Spleen (tissue), 11 donors: Measurements from ENCODE around the gene CFAP69. TPM values are rescaled to one million over a fixed set of nuclear protein-coding genes. Genes with fewer than 3 reads are reported as not detected.

ENCODE experiments used
- DNase-seq: peaks from one replicate; pipeline ENCODE4 v3.0.0-alpha.2; 2020
- H3K27ac ChIP-seq, 8 donors: fragments of 200-600 bp; sonication (generic) in 7 of 8; 1 replicate in 4 of 8; 2 replicates in 4 of 8; pipeline versions ENCODE4 v1.5.0 to v1.8.0; 2016 to 2021; ENCODE audit warnings: inconsistent platforms in 4 of 8, mild to moderate bottlenecking in 4 of 8, moderate library complexity in 1 of 8
- H3K27me3 ChIP-seq, 7 donors: fragments of 200-600 bp; sonication (generic) in 6 of 7; replicated peaks in 1 of 7; 1 replicate in 4 of 7; 2 replicates in 3 of 7; pipeline versions ENCODE4 v1.5.0 to v1.8.0; 2016 to 2021; ENCODE audit warnings: inconsistent platforms in 3 of 7, mild to moderate bottlenecking in 1 of 7
- H3K36me3 ChIP-seq, 6 donors: fragments of 200-600 bp; sonication (generic) in 5 of 6; 1 replicate in 4 of 6; 2 replicates in 2 of 6; pipeline versions ENCODE4 v1.5.0 to v1.8.0; 2016 to 2021; ENCODE audit warnings: inconsistent platforms in 2 of 6
- H3K4me1 ChIP-seq, 6 donors: fragments of 200-600 bp; sonication (generic) in 5 of 6; 1 replicate in 3 of 6; 2 replicates in 3 of 6; pipeline versions ENCODE4 v1.5.0 to v1.8.0; 2016 to 2021; ENCODE audit warnings: inconsistent platforms in 3 of 6
- H3K4me3 ChIP-seq, 8 donors: fragments of 200-600 bp; sonication (generic) in 7 of 8; 1 replicate in 4 of 8; 2 replicates in 4 of 8; pipeline versions ENCODE4 v1.5.0 to v1.8.0; 2016 to 2021; ENCODE audit warnings: inconsistent platforms in 4 of 8, mild to moderate bottlenecking in 4 of 8, moderate library complexity in 2 of 8
- H3K9me3 ChIP-seq, 8 donors: fragments of 200-600 bp; sonication (generic) in 7 of 8; 1 replicate in 4 of 8; 2 replicates in 4 of 8; pipeline versions ENCODE4 v1.5.0 to v1.8.0; 2016 to 2021; ENCODE audit warnings: inconsistent platforms in 4 of 8
- POLR2A ChIP-seq, 3 donors: fragments of 450-650 bp; IDR thresholded peaks; one replicate each; pipeline ENCODE4 v1.5.1; 2017; ENCODE audit warnings: antibody characterized with exemption in 3 of 3, mild to moderate bottlenecking in 1 of 3
- POLR2AphosphoS5 ChIP-seq, 3 donors: sonication (generic); formaldehyde crosslinking; IDR thresholded peaks; one replicate each; pipeline ENCODE4 v1.5.1; 2017; ENCODE audit warnings: antibody characterized with exemption in 3 of 3
- WGBS, 5 donors: extraction: QIAGEN DNeasy Blood & Tissue Kit in 3 of 5; methylation state at CpG; one replicate each; pipeline versions ENCODE4 v1.1.5 to v1.1.7; 2013 to 2018; 5-methylcytosine and 5-hydroxymethylcytosine counted together
- intact Hi-C: fragments of 100-400 bp; cut with DNase I; formaldehyde crosslinking; loops from one replicate; pipeline ENCODE4 v1.15.0; 2023; ENCODE audit warnings: low total_unique reads
- polyA plus RNA-seq, 3 donors: library from polyadenylated mRNA; stranded (reverse); fragments of 200-250 nt; gene quantifications; one replicate each; pipeline ENCODE4 v1.2.1, GENCODE V29; 2013
- total RNA-seq, 7 donors: library from RNA; depleted of rRNA in 3 of 7; stranded (reverse); fragments of >200 nt in 3 of 7; fragmentation: NEBNext Ultra II Directional in 4 of 7; extraction: Animal tissue kit (Norgen Biotek cat#: 25700) in 4 of 7; gene quantifications; one replicate each; pipeline versions ENCODE4 v1.1.0 to v1.2.1, GENCODE V29; 2016 to 2021
- TF ChIP-seq, protein P1 (sequence below), 11 experiments: fragments of 200-600 bp in 7 of 11; fragments of 450-650 bp in 4 of 11; sonication (generic) in 4 of 11; IDR thresholded peaks in 8 of 11; conservative IDR thresholded peaks in 3 of 11; 1 replicate in 7 of 11; 2 replicates in 4 of 11; pipeline versions ENCODE4 v1.4.0 to v1.8.0; 2016 to 2021; ENCODE audit warnings: antibody characterized with exemption in 11 of 11, inconsistent platforms in 4 of 11, mild to moderate bottlenecking in 1 of 11
- donor health status: healthy with polysubstance abuse.
- donor health status: DM: no; HTN: no; CAD: no; lungs with moderate emphysema.
- donor health status: DM: no; HTN: no; CAD: no.
- donor health status: Bipolar disorder and iron deficiency.
- donor health status: healthy.
- donor health status: DM: no; HTN: no; CAD: no.
- donor health status: DM: yes; HTN: yes; CAD: no.

The CFAP69 gene
- total and polyA plus RNA-seq, 10 donors, result 1.0 to 15.8 (median 7.4) TPM

DNA sequence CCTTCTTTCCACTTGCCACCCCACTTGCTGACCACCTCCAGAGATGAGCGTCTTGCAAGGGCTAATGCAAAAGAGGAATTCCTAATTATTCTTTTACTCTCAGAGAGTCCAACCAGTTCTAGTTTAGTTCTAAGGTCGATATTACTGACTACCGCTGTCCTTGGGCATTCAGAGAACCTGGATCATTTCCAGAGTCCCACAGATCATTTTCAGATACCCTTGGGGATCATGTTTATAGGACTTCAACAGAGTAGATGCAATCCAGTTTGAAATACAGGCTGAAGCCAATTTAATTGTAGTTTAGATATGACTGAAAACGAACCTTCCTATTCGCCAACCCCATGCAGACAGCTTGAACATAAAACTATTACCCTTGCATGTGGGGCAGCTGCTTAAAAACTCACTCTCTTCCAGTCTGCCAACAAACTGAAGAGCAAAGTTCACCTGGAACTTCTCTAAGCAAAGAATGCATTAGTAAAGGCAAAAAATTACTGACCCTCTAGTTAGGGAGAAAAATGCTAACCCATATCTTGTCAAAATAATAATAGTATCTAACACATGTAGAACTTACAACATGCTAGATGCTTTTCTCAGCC, 22.4 kb downstream of the CFAP69 start:
- Histone ChIP-seq H3K4me1 (no peaks in the 10 kb centered on the region), H3K27me3 (no peaks in the 10 kb centered on the region), H3K27ac (no peak overlapping the region), H3K9me3 (no peaks in the 10 kb centered on the region), H3K36me3 (no peaks in the 10 kb centered on the region), H3K4me3 (no peak overlapping the region)
- WGBS, 5 donors, result 75 to 89% (median 79%) methylated on average over 5 of the region's 5 CpGs
- no peak for DNase-seq
- intact Hi-C loops, result loop anchor here (10.0 kb wide), 1 partner anchor 113 kb away; the partner anchor contains the start of gene STEAP1
- TF ChIP-seq POLR2AphosphoS5 (IDR thresholded peaks at IDR 0.05), result no peak
- TF ChIP-seq, protein P1, sequence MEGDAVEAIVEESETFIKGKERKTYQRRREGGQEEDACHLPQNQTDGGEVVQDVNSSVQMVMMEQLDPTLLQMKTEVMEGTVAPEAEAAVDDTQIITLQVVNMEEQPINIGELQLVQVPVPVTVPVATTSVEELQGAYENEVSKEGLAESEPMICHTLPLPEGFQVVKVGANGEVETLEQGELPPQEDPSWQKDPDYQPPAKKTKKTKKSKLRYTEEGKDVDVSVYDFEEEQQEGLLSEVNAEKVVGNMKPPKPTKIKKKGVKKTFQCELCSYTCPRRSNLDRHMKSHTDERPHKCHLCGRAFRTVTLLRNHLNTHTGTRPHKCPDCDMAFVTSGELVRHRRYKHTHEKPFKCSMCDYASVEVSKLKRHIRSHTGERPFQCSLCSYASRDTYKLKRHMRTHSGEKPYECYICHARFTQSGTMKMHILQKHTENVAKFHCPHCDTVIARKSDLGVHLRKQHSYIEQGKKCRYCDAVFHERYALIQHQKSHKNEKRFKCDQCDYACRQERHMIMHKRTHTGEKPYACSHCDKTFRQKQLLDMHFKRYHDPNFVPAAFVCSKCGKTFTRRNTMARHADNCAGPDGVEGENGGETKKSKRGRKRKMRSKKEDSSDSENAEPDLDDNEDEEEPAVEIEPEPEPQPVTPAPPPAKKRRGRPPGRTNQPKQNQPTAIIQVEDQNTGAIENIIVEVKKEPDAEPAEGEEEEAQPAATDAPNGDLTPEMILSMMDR (IDR thresholded peaks at IDR 0.05 in 8 of 11, conservative IDR thresholded peaks at IDR 0.05 in 3 of 11), result no peak
- no peak for TF ChIP-seq POLR2A (IDR thresholded peaks at IDR 0.05)

DNA sequence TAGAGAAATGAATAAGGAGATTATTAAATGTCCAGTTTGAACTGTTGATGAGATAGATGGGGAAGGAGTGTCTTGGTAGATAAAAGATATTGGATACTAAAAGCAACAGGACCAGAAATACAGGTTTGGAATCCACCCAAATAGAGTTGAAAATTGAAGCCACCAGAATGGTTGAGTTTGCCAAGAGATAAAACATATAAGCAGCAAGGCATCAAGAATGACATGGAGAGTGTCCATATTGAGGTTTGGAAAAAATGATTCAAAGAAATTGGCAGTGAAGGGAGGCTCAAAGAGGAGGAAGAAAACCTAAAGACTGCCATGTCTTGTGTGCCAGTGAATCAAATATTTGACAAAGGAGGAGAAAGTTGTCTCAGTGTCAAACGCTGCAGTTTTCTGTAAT, 24.2 kb downstream of the CFAP69 start:
- Histone ChIP-seq H3K4me1 (no peaks in the 10 kb centered on the region), H3K27me3 (no peaks in the 10 kb centered on the region), H3K9me3 (no peaks in the 10 kb centered on the region), H3K27ac (no peak overlapping the region), H3K36me3 (no peaks in the 10 kb centered on the region), H3K4me3 (no peak overlapping the region)
- DNase-seq, result no peak
- TF ChIP-seq POLR2AphosphoS5 (IDR thresholded peaks at IDR 0.05) (no peak), POLR2A (IDR thresholded peaks at IDR 0.05) (no peak)
- TF ChIP-seq, protein P1 (IDR thresholded peaks at IDR 0.05 in 8 of 11, conservative IDR thresholded peaks at IDR 0.05 in 3 of 11), result no peak
- WGBS, 5 donors, result 81 to 98% (median 87%) methylated on average over 1 of the region's 1 CpG
- intact Hi-C loops, result loop anchor here (10.0 kb wide), 1 partner anchor 114 kb away; the partner anchor contains the start of gene STEAP1

DNA sequence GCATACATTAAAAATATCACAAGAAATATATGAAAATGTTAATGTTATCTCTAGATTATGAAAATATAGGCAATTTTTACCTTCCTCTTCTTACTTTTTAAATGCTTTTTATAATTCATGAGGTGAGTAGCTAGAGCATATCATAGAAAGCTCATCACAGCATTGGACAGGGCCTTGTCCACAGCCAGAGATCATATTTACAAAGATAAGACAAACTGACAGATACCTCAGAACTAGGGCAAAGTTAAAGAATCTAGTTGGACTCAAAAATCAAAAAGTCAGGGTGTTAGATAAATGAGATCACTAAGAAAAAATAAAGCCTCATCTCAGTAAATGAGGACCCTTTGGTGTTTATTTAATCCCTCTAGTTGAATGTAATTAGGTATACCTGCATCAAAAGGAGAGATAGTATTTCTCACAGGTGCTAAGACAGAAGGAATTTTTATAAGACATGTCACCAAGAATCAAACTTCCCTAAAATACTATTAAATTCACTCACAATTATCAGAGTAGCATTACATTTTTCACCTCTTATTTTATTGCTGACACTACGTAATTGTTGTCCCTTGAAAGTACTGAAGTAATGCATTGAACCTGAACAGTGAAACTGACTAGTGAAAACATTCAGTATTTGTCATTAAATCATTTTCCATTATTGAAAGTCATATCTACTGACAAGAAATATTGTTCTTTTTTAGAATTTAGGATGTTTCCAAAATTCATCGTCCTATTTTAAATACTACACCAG, 25.6 kb downstream of the CFAP69 start:
- Histone ChIP-seq H3K4me1 (no peaks in the 10 kb centered on the region), H3K4me3 (no peak overlapping the region), H3K27me3 (no peaks in the 10 kb centered on the region), H3K9me3 (no peaks in the 10 kb centered on the region), H3K36me3 (no peaks in the 10 kb centered on the region), H3K27ac (no peak overlapping the region)
- TF ChIP-seq, protein P1 (IDR thresholded peaks at IDR 0.05 in 8 of 11, conservative IDR thresholded peaks at IDR 0.05 in 3 of 11), result no peak
- TF ChIP-seq POLR2AphosphoS5 (IDR thresholded peaks at IDR 0.05) (no peak), POLR2A (IDR thresholded peaks at IDR 0.05) (no peak)
- DNase-seq, result no peak
- 94 to 98% (median 96%) methylated on average over 2 of the region's 2 CpGs for WGBS, 5 donors
- intact Hi-C loops, result no loop called here

DNA sequence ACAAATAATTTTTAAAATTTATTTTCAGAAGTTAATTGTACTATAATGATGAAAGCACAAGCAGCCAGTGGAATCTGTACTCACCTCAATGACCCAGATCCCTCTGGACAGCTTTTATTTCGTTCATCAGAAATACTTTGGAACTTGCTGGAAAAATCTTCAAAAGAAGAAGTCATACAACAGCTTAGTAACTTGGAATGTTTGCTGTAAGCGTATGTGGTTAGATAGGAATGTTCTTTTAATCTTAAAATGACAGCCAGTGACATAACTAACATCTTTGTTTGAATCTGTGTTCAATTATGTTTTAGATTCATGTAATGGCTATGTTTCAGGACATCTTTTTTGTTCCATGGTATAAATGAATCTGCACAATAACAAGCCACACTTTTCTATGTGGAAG, 26.8 kb downstream of the CFAP69 start:
- DNase-seq, result no peak
- intact Hi-C loops, result no loop called here
- WGBS, 5 donors, result 66 to 86% (median 78%) methylated on average over 2 of the region's 2 CpGs
- no peak for TF ChIP-seq POLR2AphosphoS5 (IDR thresholded peaks at IDR 0.05)
- no peak for TF ChIP-seq POLR2A (IDR thresholded peaks at IDR 0.05)
- TF ChIP-seq, protein P1 (IDR thresholded peaks at IDR 0.05 in 8 of 11, conservative IDR thresholded peaks at IDR 0.05 in 3 of 11), result no peak
- H3K36me3 ChIP-seq, result no peaks in the 10 kb centered on the region
- no peaks in the 10 kb centered on the region for H3K4me1 ChIP-seq
- no peaks in the 10 kb centered on the region for H3K9me3 ChIP-seq
- no peaks in the 10 kb centered on the region for H3K27me3 ChIP-seq
- no peak overlapping the region for H3K27ac ChIP-seq
- H3K4me3 ChIP-seq, result no peak overlapping the region
